HEK293 (cell line): ENCODE measurements around the gene GJB3.

Experiments used
- MZF1 ChIP-seq: fragments of 450-650 bp; formaldehyde crosslinking; IDR thresholded peaks from 2 replicates; pipeline ENCODE4 v1.5.1; 2017; ENCODE audit warnings: missing biosample characterization, missing genetic modification characterization, borderline replicate concordance
- PRDM1 ChIP-seq: fragments of 450-650 bp; formaldehyde crosslinking; IDR thresholded peaks from 2 replicates; pipeline ENCODE4; 2016; ENCODE audit warnings: missing biosample characterization, missing genetic modification characterization
- YY1 ChIP-seq: fragments of 450-650 bp; formaldehyde crosslinking; IDR thresholded peaks from 2 replicates; pipeline ENCODE4 v1.5.1; 2018; ENCODE audit warnings: missing biosample characterization, missing genetic modification characterization
- ZNF16 ChIP-seq: fragments of 450-650 bp; formaldehyde crosslinking; IDR thresholded peaks from 2 replicates; pipeline ENCODE4 v1.5.1; 2016; ENCODE audit warnings: low read depth, missing biosample characterization, missing genetic modification characterization
- ZNF175 ChIP-seq: fragments of 450-650 bp; formaldehyde crosslinking; IDR thresholded peaks from 2 replicates; pipeline ENCODE4 v1.5.1; 2016; ENCODE audit warnings: missing biosample characterization, missing genetic modification characterization
- ZNF548 ChIP-seq: fragments of 450-650 bp; formaldehyde crosslinking; IDR thresholded peaks from 2 replicates; pipeline ENCODE4 v1.5.1; 2016; ENCODE audit warnings: missing biosample characterization, missing genetic modification characterization
- ZNF785 ChIP-seq: fragments of 450-650 bp; formaldehyde crosslinking; IDR thresholded peaks from 2 replicates; pipeline ENCODE4 v1.5.1; 2016; ENCODE audit warnings: missing biosample characterization, missing genetic modification characterization
- TF ChIP-seq, protein P1 (sequence below): fragments of 450-650 bp; formaldehyde crosslinking; IDR thresholded peaks from 2 replicates; pipeline ENCODE4 v1.5.1; 2016; ENCODE audit warnings: missing biosample characterization, missing genetic modification characterization
- TF ChIP-seq, protein P2 (sequence below): fragments of 450-650 bp; formaldehyde crosslinking; IDR thresholded peaks from 2 replicates; pipeline ENCODE4 v1.5.1; 2016; ENCODE audit warnings: missing biosample characterization, missing genetic modification characterization
- TF ChIP-seq, protein P3 (sequence below): sonication (generic); formaldehyde crosslinking; IDR thresholded peaks from 2 replicates; pipeline ENCODE4 v1.8.1; 2022; ENCODE audit warnings: mild to moderate bottlenecking, moderate library complexity, missing genetic modification reagents

DNA sequence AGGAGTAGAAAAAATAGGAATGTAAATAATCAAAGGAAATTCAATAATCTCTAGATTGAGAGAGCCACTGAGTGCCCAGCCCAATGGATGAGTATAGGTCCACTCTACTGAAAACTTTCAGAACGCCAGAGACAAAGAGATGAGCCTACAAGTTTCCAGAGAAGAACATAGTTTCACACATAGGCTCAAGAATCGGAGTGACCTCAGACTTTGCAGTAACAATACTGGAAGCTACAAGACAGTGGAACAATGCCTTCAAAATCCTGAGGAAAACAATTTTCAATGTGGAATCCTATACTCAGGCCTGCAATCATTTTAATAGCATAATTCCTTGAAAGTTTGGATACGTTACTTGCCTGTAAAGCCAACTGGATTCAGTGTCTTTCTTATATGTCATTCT lies 22.8 kb downstream of the GJB3 start:
- no peak for TF ChIP-seq ZNF785 (tag by site-specific recombination)
- no peak for TF ChIP-seq ZNF175 (tag by site-specific recombination)
- TF ChIP-seq ZNF16 (tag by site-specific recombination): no peak
- TF ChIP-seq, protein P1, sequence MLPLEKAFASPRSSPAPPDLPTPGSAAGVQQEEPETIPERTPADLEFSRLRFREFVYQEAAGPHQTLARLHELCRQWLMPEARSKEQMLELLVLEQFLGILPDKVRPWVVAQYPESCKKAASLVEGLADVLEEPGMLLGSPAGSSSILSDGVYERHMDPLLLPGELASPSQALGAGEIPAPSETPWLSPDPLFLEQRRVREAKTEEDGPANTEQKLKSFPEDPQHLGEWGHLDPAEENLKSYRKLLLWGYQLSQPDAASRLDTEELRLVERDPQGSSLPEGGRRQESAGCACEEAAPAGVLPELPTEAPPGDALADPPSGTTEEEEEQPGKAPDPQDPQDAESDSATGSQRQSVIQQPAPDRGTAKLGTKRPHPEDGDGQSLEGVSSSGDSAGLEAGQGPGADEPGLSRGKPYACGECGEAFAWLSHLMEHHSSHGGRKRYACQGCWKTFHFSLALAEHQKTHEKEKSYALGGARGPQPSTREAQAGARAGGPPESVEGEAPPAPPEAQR: no peak
- no peak for TF ChIP-seq YY1 (tag by site-specific recombination)
- no peak for TF ChIP-seq PRDM1 (tag by site-specific recombination)
- TF ChIP-seq, protein P2, sequence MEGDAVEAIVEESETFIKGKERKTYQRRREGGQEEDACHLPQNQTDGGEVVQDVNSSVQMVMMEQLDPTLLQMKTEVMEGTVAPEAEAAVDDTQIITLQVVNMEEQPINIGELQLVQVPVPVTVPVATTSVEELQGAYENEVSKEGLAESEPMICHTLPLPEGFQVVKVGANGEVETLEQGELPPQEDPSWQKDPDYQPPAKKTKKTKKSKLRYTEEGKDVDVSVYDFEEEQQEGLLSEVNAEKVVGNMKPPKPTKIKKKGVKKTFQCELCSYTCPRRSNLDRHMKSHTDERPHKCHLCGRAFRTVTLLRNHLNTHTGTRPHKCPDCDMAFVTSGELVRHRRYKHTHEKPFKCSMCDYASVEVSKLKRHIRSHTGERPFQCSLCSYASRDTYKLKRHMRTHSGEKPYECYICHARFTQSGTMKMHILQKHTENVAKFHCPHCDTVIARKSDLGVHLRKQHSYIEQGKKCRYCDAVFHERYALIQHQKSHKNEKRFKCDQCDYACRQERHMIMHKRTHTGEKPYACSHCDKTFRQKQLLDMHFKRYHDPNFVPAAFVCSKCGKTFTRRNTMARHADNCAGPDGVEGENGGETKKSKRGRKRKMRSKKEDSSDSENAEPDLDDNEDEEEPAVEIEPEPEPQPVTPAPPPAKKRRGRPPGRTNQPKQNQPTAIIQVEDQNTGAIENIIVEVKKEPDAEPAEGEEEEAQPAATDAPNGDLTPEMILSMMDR (tag by site-specific recombination): no peak
- no peak for TF ChIP-seq MZF1 (tag by site-specific recombination)
- TF ChIP-seq, protein P3, sequence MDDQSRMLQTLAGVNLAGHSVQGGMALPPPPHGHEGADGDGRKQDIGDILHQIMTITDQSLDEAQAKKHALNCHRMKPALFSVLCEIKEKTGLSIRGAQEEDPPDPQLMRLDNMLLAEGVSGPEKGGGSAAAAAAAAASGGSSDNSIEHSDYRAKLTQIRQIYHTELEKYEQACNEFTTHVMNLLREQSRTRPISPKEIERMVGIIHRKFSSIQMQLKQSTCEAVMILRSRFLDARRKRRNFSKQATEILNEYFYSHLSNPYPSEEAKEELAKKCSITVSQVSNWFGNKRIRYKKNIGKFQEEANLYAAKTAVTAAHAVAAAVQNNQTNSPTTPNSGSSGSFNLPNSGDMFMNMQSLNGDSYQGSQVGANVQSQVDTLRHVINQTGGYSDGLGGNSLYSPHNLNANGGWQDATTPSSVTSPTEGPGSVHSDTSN: no peak
- TF ChIP-seq ZNF548 (tag by site-specific recombination): no peak
